Activated CD8-positive, alpha-beta T cell treated with anti-CD3 and anti-CD28 coated beads for 36 hours (primary cell): ENCODE data around the gene ATP1B1. TPM values are rescaled to one million over a fixed set of nuclear protein-coding genes. Genes with fewer than 3 reads are reported as not detected.
A peak's percentile ranks its signal among the peaks of the same experiment; 100 is the strongest.

Source experiments
- ATAC-seq: fragments of 200-7000 bp; cut with Tn5 transposase; one replicate; pipeline ENCODE4 v1.10.0; 2021; ENCODE audit warnings: mild to moderate bottlenecking, moderate library complexity
- CTCF ChIA-PET: fragments of 350-600 bp; sonication (Branson Sonifier 250); formaldehyde crosslinking; loops from one replicate; lab custom pipeline; 2021; ENCODE audit warnings: antibody characterized with exemption; lab: Charles Lee
- POLR2A ChIA-PET: fragments of 350-600 bp; sonication (Branson Sonifier 250); formaldehyde crosslinking; loops from one replicate; lab custom pipeline; 2021; ENCODE audit warnings: antibody characterized with exemption; lab: Charles Lee
- DNase-seq: peaks from one replicate; pipeline ENCODE4 v3.0.0-alpha.2; 2020
- H3K27ac Mint-ChIP-seq: one replicate; pipeline ENCODE4 v1.8.0; 2021; ENCODE audit warnings: mild to moderate bottlenecking, mixed read lengths
- H3K27me3 Mint-ChIP-seq: one replicate; pipeline ENCODE4 v1.8.0; 2021; ENCODE audit warnings: mixed read lengths
- H3K36me3 Mint-ChIP-seq: one replicate; pipeline ENCODE4 v1.8.0; 2021; ENCODE audit warnings: low read depth, mixed read lengths
- H3K4me1 Mint-ChIP-seq: one replicate; pipeline ENCODE4 v1.8.0; 2021; ENCODE audit warnings: low read depth, mixed read lengths
- H3K4me3 Mint-ChIP-seq: one replicate; pipeline ENCODE4 v1.8.0; 2021; ENCODE audit warnings: mild to moderate bottlenecking, moderate library complexity, mixed read lengths
- H3K9me3 Mint-ChIP-seq: one replicate; pipeline ENCODE4 v1.8.0; 2021; ENCODE audit warnings: mixed read lengths
- intact Hi-C: fragments of 100-400 bp; cut with micrococcal nuclease; formaldehyde crosslinking; loops from one replicate; pipeline ENCODE4 v1.10.0; 2022
- total RNA-seq, 2 experiments: library from RNA; stranded (reverse); gene quantifications; one replicate each; pipeline ENCODE4 v1.2.3, GENCODE V29; 2021
- TF ChIP-seq, protein P1 (sequence below): fragments of 200-600 bp; IDR thresholded peaks from one replicate; pipeline ENCODE4 v1.8.0; 2022; ENCODE audit warnings: antibody characterized with exemption, mild to moderate bottlenecking

ATP1B1 gene
- total RNA-seq, 2 experiments from 2014 or later = 3.1 to 3.7 TPM

DNA sequence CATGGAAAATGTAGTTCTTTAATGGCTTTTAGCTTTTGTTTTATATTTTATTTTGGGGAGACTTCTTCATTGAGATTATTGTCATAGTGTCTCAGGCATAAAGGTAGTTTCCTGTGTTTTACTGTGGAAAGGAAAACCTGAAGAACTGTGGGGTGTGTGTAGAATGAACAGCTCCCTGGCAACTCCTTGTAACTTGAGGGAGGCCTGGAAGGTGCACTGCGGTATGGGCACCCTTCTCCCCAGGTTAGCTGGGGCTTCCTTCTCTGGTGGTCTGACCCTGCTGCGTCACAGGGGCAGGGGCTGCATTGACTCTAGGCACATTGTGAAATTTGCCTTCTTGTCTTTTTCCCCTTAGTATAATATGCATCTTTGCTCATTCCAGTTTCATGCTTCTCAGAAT lies 1.7 kb downstream of the ATP1B1 start:
- Mint-ChIP-seq H3K27me3 (peaks cover 7% of the 10 kb centered on the region), H3K4me3 (peak overlapping the region; percentile 72), H3K36me3 (peaks cover 4% of the 10 kb centered on the region), H3K27ac (peak overlapping the region; percentile 1), H3K4me1 (peaks cover 35% of the 10 kb centered on the region), H3K9me3 (no peaks in the 10 kb centered on the region)
- no peak for DNase-seq
- ChIA-PET CTCF (interaction anchor here (0.8 kb wide), 1 partner anchor 241 kb away, joined by 3 read pairs; no protein-coding TSS in a partner anchor), POLR2A (no interaction called here)
- TF ChIP-seq, protein P1, sequence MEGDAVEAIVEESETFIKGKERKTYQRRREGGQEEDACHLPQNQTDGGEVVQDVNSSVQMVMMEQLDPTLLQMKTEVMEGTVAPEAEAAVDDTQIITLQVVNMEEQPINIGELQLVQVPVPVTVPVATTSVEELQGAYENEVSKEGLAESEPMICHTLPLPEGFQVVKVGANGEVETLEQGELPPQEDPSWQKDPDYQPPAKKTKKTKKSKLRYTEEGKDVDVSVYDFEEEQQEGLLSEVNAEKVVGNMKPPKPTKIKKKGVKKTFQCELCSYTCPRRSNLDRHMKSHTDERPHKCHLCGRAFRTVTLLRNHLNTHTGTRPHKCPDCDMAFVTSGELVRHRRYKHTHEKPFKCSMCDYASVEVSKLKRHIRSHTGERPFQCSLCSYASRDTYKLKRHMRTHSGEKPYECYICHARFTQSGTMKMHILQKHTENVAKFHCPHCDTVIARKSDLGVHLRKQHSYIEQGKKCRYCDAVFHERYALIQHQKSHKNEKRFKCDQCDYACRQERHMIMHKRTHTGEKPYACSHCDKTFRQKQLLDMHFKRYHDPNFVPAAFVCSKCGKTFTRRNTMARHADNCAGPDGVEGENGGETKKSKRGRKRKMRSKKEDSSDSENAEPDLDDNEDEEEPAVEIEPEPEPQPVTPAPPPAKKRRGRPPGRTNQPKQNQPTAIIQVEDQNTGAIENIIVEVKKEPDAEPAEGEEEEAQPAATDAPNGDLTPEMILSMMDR = no peak
- ATAC-seq = no peak
- intact Hi-C loops = loop anchor here (10.0 kb wide), 1 partner anchor 257 kb away; the partner anchor contains the start of genes BLZF1 and NME7

- peaks cover 4% of the 10 kb centered on the region for H3K36me3 Mint-ChIP-seq
- H3K4me3 Mint-ChIP-seq = no peak overlapping the region
- no peak overlapping the region for H3K27ac Mint-ChIP-seq
- TF ChIP-seq, protein P1 = peak; percentile 34
- H3K4me1 Mint-ChIP-seq = peaks cover 35% of the 10 kb centered on the region
- intact Hi-C loops = loop anchor here (10.0 kb wide), 1 partner anchor 256 kb away; the partner anchor contains the start of genes BLZF1 and NME7
- no peaks in the 10 kb centered on the region for H3K9me3 Mint-ChIP-seq
- ATAC-seq (no peak), DNase-seq (peak; percentile 37)
- ChIA-PET CTCF (interaction anchor here (0.8 to 1.6 kb wide), 4 partner anchors 9 to 638 kb away, joined by 3 read pairs; no protein-coding TSS in a partner anchor), POLR2A (no interaction called here)
- peaks cover 7% of the 10 kb centered on the region for H3K27me3 Mint-ChIP-seq
Observed at GRCh38 chr1:169108863-169109560, 2.5 kb downstream of the ATP1B1 start.

DNA sequence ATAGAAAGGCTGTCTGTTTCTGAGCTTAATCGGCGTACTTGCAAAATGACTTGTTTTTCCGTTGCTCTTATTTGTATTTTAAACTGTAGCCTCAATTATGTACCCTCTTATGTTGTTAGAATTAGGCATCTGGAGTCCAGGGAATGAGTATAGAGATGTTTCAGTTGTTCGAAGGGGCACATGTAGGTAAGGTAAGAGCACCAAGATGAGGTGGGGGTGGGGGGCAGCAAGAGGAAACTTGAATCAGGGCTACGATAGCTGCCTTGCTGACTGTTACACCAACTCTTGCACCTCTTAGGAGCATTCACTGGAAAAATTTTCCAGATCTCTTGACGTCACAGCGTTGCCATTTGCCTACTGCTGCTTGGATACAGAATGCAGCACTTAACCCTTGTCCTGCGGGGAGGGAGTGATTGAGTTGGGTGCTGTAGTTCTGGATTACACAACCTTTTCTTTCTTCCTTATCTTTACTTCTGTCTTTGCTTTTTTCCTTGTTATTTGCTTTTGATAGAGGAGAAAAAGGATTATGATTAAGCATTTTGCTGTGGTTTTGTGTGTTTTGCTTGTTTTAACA lies 3.2 kb downstream of the ATP1B1 start:
- POLR2A ChIA-PET = no interaction called here
- no peaks in the 10 kb centered on the region for H3K9me3 Mint-ChIP-seq
- no peak overlapping the region for H3K4me3 Mint-ChIP-seq
- no peak for DNase-seq
- TF ChIP-seq, protein P1 = peak; percentile 4
- intact Hi-C loops = loop anchor here (10.0 kb wide), 1 partner anchor 255 kb away; the partner anchor contains the start of genes BLZF1 and NME7
- peaks cover 4% of the 10 kb centered on the region for H3K36me3 Mint-ChIP-seq
- no peak for ATAC-seq
- H3K27ac Mint-ChIP-seq = no peak overlapping the region
- CTCF ChIA-PET = interaction anchor here (0.8 to 1.6 kb wide), 6 partner anchors 9 to 639 kb away, joined by 3 read pairs; no protein-coding TSS in a partner anchor
- peaks cover 35% of the 10 kb centered on the region for H3K4me1 Mint-ChIP-seq
- peaks cover 7% of the 10 kb centered on the region for H3K27me3 Mint-ChIP-seq

GRCh38 chr1:169110236-169110635 lies 3.7 kb downstream of the ATP1B1 start:
- Mint-ChIP-seq H3K4me3 (no peak overlapping the region), H3K4me1 (peaks cover 33% of the 10 kb centered on the region), H3K9me3 (no peaks in the 10 kb centered on the region), H3K27me3 (peaks cover 2% of the 10 kb centered on the region), H3K36me3 (peaks cover 4% of the 10 kb centered on the region), H3K27ac (no peak overlapping the region)
- ChIA-PET CTCF (interaction anchor here (1.1 to 1.6 kb wide), 3 partner anchors 9 to 639 kb away, joined by 3 read pairs; no protein-coding TSS in a partner anchor), POLR2A (no interaction called here)
- no peak for ATAC-seq
- DNase-seq = no peak
- TF ChIP-seq, protein P1 = no peak
- intact Hi-C loops = no loop called here
